Osteocyte (in vitro differentiated cells): Measurements from ENCODE around the gene EPHB3. TPM values are rescaled to one million over a fixed set of nuclear protein-coding genes. Genes with fewer than 3 reads are reported as not detected.

ENCODE experiments used
- DNase-seq: peaks from one replicate; pipeline ENCODE4 v3.0.0; 2021; ENCODE audit warnings: mixed read lengths; ENCODE audit not compliant: unreplicated experiment; ENCODE audit errors: extremely low spot score
- H3K27ac Mint-ChIP-seq: one replicate; pipeline ENCODE4 v1.8.0; 2021; ENCODE audit warnings: mild to moderate bottlenecking, mixed read lengths; ENCODE audit not compliant: unreplicated experiment
- H3K27me3 Mint-ChIP-seq: one replicate; pipeline ENCODE4 v1.8.0; 2021; ENCODE audit warnings: mixed read lengths; ENCODE audit not compliant: unreplicated experiment
- H3K36me3 Mint-ChIP-seq: one replicate; pipeline ENCODE4 v1.8.0; 2021; ENCODE audit warnings: mixed read lengths; ENCODE audit not compliant: unreplicated experiment
- H3K4me1 Mint-ChIP-seq: one replicate; pipeline ENCODE4 v1.8.0; 2021; ENCODE audit warnings: mixed read lengths; ENCODE audit not compliant: unreplicated experiment
- H3K4me3 Mint-ChIP-seq: one replicate; pipeline ENCODE4 v1.8.0; 2021; ENCODE audit warnings: mild to moderate bottlenecking, moderate library complexity, mixed read lengths; ENCODE audit not compliant: unreplicated experiment
- H3K9me3 Mint-ChIP-seq: one replicate; pipeline ENCODE4 v1.8.0; 2021; ENCODE audit warnings: mixed read lengths; ENCODE audit not compliant: unreplicated experiment
- CTCF ChIP-seq: fragments of 200-600 bp; sonication (generic); IDR thresholded peaks from 2 replicates; pipeline ENCODE4 v1.5.0; 2021; ENCODE audit warnings: antibody characterized with exemption, mild to moderate bottlenecking, moderate library complexity
- total RNA-seq: library from RNA; stranded (reverse); gene quantifications from 2 replicates; pipeline ENCODE4 v1.2.1, GENCODE V29; 2021

Gene EPHB3
- total RNA-seq, 1 donor from 2014 or later, result 11.4 TPM

- Mint-ChIP-seq H3K27me3 (no peaks in the 10 kb centered on the region), H3K4me3 (peak overlapping the region; percentile 32), H3K9me3 (no peaks in the 10 kb centered on the region), H3K36me3 (peaks cover 3% of the 10 kb centered on the region), H3K27ac (no peak overlapping the region), H3K4me1 (peaks cover 21% of the 10 kb centered on the region)
- no peak for TF ChIP-seq CTCF
- no peak for DNase-seq
Observed at GRCh38 chr3:184584464-184584891, 22.9 kb downstream of the EPHB3 start.

GRCh38 chr3:184585545-184585944 is 24.0 kb downstream of the EPHB3 start:
- no peaks in the 10 kb centered on the region for H3K9me3 Mint-ChIP-seq
- DNase-seq, result no peak
- peaks cover 21% of the 10 kb centered on the region for H3K4me1 Mint-ChIP-seq
- H3K36me3 Mint-ChIP-seq, result peaks cover 2% of the 10 kb centered on the region
- H3K4me3 Mint-ChIP-seq, result no peak overlapping the region
- no peaks in the 10 kb centered on the region for H3K27me3 Mint-ChIP-seq
- TF ChIP-seq CTCF, result no peak
- H3K27ac Mint-ChIP-seq, result no peak overlapping the region

- Mint-ChIP-seq H3K9me3 (no peaks in the 10 kb centered on the region), H3K4me3 (no peak overlapping the region), H3K36me3 (no peaks in the 10 kb centered on the region), H3K27me3 (no peaks in the 10 kb centered on the region), H3K4me1 (peaks cover 21% of the 10 kb centered on the region), H3K27ac (no peak overlapping the region)
- DNase-seq, result no peak
- TF ChIP-seq CTCF, result no peak
Observed at GRCh38 chr3:184586851-184587250, 25.3 kb downstream of the EPHB3 start.

- H3K4me1 Mint-ChIP-seq, result peaks cover 7% of the 10 kb centered on the region
- H3K36me3 Mint-ChIP-seq, result no peaks in the 10 kb centered on the region
- DNase-seq, result no peak
- no peaks in the 10 kb centered on the region for H3K27me3 Mint-ChIP-seq
- TF ChIP-seq CTCF, result no peak
- H3K9me3 Mint-ChIP-seq, result no peaks in the 10 kb centered on the region
- H3K27ac Mint-ChIP-seq, result no peak overlapping the region
- H3K4me3 Mint-ChIP-seq, result no peak overlapping the region
Observed at GRCh38 chr3:184588776-184589175, 27.2 kb downstream of the EPHB3 start.

GRCh38 chr3:184590795-184591194 is 29.2 kb downstream of the EPHB3 start:
- Mint-ChIP-seq H3K36me3 (no peaks in the 10 kb centered on the region), H3K9me3 (no peaks in the 10 kb centered on the region), H3K27ac (peak overlapping the region; percentile 48), H3K27me3 (no peaks in the 10 kb centered on the region), H3K4me3 (no peak overlapping the region), H3K4me1 (no peaks in the 10 kb centered on the region)
- DNase-seq, result peak; percentile 81
- TF ChIP-seq CTCF, result no peak
